GM12878 (cell line): ENCODE results near the gene POLR3E.

ENCODE experiments used
- BACH1 ChIP-seq: fragments of 450-650 bp; IDR thresholded peaks from 2 replicates; pipeline ENCODE4 v1.6.1; 2017; ENCODE audit warnings: mild to moderate bottlenecking, borderline replicate concordance
- NR2C2 ChIP-seq: IDR thresholded peaks from 2 replicates; pipeline ENCODE4 v1.6.1; 2011; ENCODE audit warnings: borderline replicate concordance, low read depth; ENCODE audit not compliant: control insufficient read depth, insufficient read length
- NRF1 ChIP-seq: conservative IDR thresholded peaks from 2 replicates; pipeline ENCODE4 v1.6.1; 2011; ENCODE audit warnings: mild to moderate bottlenecking, low read depth, low read length, improper control_type of control experiment
- RB1 ChIP-seq: fragments of 450-650 bp; formaldehyde crosslinking; IDR thresholded peaks from 2 replicates; pipeline ENCODE4 v1.6.1; 2017; ENCODE audit warnings: mild to moderate bottlenecking, borderline replicate concordance
- SMC3 ChIP-seq: IDR thresholded peaks from 2 replicates; pipeline ENCODE4 v1.6.1; 2011; ENCODE audit warnings: low read length, improper control_type of control experiment, borderline replicate concordance
- TARDBP ChIP-seq: IDR thresholded peaks from 2 replicates; pipeline ENCODE4 v1.6.1; 2016; ENCODE audit warnings: borderline replicate concordance

- TF ChIP-seq SMC3 (no peak), NRF1 (no peak), RB1 (no peak), TARDBP (no peak), NR2C2 (no peak), BACH1 (no peak)
These were observed 44.9 kb upstream of the POLR3E start for GRCh38 chr16:22252317-22252716.
